ENCODE measurements around the gene DCLK1. TPM values are rescaled to one million over a fixed set of nuclear protein-coding genes. Genes with fewer than 3 reads are reported as not detected.

Gene DCLK1
- total RNA-seq, 2 donors from 2014 or later = 2.6 to 8.6 TPM

DNA sequence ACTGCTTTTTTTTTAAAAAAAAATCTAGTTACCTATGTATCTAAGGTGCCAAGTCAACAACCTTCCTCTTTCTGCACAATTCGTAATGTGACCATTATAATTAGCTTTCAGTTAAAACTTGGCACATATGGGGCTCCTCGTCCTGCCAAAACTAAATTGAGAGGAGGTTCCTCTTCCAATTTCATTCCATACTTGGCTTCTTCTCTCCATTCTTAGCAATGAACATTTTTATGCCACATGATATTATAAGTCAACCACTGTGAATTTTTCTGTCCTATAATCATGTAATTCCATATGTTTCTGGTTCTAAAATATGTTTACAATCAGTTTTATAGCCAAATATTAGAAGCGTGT is 177.0 kb downstream of the DCLK1 start:
- no peak for DNase-seq
- TF ChIP-seq POLR2A (IDR thresholded peaks at IDR 0.05) = no peak
- TF ChIP-seq, protein P1, sequence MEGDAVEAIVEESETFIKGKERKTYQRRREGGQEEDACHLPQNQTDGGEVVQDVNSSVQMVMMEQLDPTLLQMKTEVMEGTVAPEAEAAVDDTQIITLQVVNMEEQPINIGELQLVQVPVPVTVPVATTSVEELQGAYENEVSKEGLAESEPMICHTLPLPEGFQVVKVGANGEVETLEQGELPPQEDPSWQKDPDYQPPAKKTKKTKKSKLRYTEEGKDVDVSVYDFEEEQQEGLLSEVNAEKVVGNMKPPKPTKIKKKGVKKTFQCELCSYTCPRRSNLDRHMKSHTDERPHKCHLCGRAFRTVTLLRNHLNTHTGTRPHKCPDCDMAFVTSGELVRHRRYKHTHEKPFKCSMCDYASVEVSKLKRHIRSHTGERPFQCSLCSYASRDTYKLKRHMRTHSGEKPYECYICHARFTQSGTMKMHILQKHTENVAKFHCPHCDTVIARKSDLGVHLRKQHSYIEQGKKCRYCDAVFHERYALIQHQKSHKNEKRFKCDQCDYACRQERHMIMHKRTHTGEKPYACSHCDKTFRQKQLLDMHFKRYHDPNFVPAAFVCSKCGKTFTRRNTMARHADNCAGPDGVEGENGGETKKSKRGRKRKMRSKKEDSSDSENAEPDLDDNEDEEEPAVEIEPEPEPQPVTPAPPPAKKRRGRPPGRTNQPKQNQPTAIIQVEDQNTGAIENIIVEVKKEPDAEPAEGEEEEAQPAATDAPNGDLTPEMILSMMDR (IDR thresholded peaks at IDR 0.05) = no peak

DNA sequence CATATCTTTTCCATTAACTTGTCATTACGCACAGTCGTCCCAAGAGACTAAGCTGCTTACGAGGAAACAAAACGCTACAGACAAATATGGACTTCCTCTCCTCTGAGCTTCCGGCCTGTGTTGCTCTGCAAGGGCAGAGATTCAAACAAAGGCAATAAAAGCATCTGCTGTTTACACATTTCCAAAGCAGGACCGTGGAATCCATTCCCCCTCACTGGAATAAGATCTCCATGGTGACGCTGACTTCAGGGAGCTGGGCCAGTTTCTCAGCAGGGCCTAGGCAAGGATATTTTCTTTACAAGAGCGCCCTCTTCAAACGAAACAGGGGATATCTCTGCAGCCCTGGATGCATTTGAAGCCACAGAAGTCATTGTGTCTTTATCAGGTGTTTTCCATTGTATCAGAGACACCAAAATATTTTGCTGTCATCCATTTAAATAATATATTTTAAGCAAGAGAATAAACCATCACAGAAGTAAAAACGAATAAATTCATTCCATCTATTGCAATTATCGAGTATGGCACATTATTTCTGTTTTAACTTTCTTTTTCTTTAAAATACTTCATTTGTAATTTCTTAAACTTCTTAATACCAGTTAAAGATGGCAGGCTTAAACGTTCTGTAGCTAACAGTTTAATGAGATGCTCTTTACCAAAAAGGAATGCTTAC is 177.5 kb downstream of the DCLK1 start:
- H3K36me3 ChIP-seq (replicated peaks in 1 of 2; ENCODE audit: insufficient read depth in 1 of 2, low read depth in 2 of 2) = no peaks in the 10 kb centered on the region
- DNase-seq = peak; percentile 37 to 72 (median 56)
- no peak overlapping the region for H3K4me3 ChIP-seq
- peak; percentile 75 for ATAC-seq
- H3K27me3 ChIP-seq = no peaks in the 10 kb centered on the region
- TF ChIP-seq, protein P1 (IDR thresholded peaks at IDR 0.05) = peak in 3 of 7 experiments; percentile 11 to 27 (median 17)
- no peak for TF ChIP-seq POLR2A (IDR thresholded peaks at IDR 0.05)
- no peak overlapping the region for H3K27ac ChIP-seq
- intact Hi-C loops (cut with DNase I) = no loop called here
- no peaks in the 10 kb centered on the region for H3K4me1 ChIP-seq
- H3K9me3 ChIP-seq = no peaks in the 10 kb centered on the region
- WGBS, 2 donors = 8 to 9% methylated on average over 12 of the region's 12 CpGs

More for the DNA sequence above, 177.0 kb downstream of the DCLK1 start:
- H3K9me3 ChIP-seq = no peaks in the 10 kb centered on the region
- H3K36me3 ChIP-seq (replicated peaks in 1 of 2; ENCODE audit: insufficient read depth in 1 of 2, low read depth in 2 of 2) = no peaks in the 10 kb centered on the region
- ATAC-seq = no peak
- 36 to 38% methylated on average over 3 of the region's 3 CpGs for WGBS, 2 donors
- no peak overlapping the region for H3K4me3 ChIP-seq
- no peak overlapping the region for H3K27ac ChIP-seq
- intact Hi-C loops (cut with DNase I) = no loop called here
- H3K27me3 ChIP-seq = no peaks in the 10 kb centered on the region
- no peaks in the 10 kb centered on the region for H3K4me1 ChIP-seq

DNA sequence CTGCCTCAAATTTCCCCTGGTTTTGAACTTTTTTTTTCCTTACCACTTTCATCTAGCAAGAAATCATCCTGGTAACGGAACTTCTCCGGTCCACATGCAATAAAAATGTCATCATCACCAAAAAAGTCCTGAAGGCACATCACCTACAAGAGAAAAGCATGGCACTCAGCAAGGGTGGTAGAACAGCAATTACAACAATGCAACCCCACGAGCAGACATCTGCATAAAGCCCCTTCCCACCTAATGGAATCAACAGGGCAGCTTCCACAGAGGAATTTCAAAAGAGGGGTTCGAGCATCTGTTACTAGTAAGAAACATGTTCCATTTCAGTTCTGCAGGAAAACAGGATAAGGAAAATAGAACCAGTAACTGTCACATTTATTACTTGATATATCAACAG is 183.9 kb downstream of the DCLK1 start:
- DNase-seq (no peak), ATAC-seq (no peak)
- Histone ChIP-seq H3K4me3 (no peak overlapping the region), H3K27me3 (no peaks in the 10 kb centered on the region), H3K36me3 (replicated peaks in 1 of 2; ENCODE audit: insufficient read depth in 1 of 2, low read depth in 2 of 2) (no peaks in the 10 kb centered on the region), H3K27ac (no peak overlapping the region), H3K9me3 (no peaks in the 10 kb centered on the region), H3K4me1 (no peaks in the 10 kb centered on the region)
- intact Hi-C loops (cut with DNase I) = no loop called here
- no peak for TF ChIP-seq POLR2A (IDR thresholded peaks at IDR 0.05)
- TF ChIP-seq, protein P1 (IDR thresholded peaks at IDR 0.05) = no peak
- 27 to 40% methylated on average over 4 of the region's 4 CpGs for WGBS, 2 donors

DNA sequence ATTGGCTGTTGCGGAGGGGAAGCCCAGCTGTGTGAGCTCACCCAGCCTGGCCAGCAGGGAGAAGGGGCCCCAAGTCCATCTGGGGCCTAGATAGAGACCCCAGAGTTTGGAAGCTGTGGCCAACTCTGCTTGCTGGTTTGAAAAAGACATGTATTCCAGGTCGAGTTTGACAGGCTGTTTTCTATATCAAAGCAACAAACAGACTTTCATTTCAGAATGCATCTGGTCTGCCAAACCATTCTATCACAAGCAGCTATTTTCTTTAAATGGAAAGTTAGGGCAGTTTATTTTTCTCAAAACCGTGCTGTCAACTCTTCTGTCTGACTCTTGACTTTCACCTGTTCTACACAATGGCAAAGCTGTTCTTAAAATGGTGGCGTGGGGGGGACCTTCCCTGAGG is 185.8 kb downstream of the DCLK1 start:
- DNase-seq (no peak), ATAC-seq (no peak)
- no peaks in the 10 kb centered on the region for H3K9me3 ChIP-seq
- H3K4me1 ChIP-seq = no peaks in the 10 kb centered on the region
- no peak for TF ChIP-seq POLR2A (IDR thresholded peaks at IDR 0.05)
- TF ChIP-seq, protein P1 (IDR thresholded peaks at IDR 0.05) = no peak
- H3K4me3 ChIP-seq = no peak overlapping the region
- intact Hi-C loops (cut with DNase I) = no loop called here
- H3K36me3 ChIP-seq (replicated peaks in 1 of 2; ENCODE audit: insufficient read depth in 1 of 2, low read depth in 2 of 2) = no peaks in the 10 kb centered on the region
- H3K27ac ChIP-seq = no peak overlapping the region
- WGBS, 2 donors = 60 to 61% methylated on average over 4 of the region's 4 CpGs
- no peaks in the 10 kb centered on the region for H3K27me3 ChIP-seq

DNA sequence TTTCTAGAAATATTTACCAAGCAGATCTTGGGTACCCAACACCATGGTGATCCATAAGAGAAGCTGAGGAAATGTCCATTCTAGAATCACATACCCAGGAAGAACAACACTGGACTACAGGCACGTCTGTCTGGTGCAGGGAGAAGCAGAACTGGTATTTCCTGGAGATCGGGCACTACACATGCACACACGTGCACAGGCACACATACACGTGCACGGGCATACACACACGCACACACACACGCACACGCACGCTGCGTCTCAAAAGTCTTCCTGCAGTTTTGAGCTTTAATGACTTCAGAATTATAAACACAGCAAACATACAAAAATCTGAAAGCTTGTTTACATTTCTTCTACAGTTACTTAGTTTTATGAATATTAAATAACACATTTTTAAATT is 189.8 kb downstream of the DCLK1 start:
- H3K27ac ChIP-seq = no peak overlapping the region
- DNase-seq (no peak), ATAC-seq (no peak)
- H3K36me3 ChIP-seq (replicated peaks in 1 of 2; ENCODE audit: insufficient read depth in 1 of 2, low read depth in 2 of 2) = no peaks in the 10 kb centered on the region
- H3K4me1 ChIP-seq = no peaks in the 10 kb centered on the region
- H3K9me3 ChIP-seq = no peaks in the 10 kb centered on the region
- intact Hi-C loops (cut with DNase I) = no loop called here
- no peak overlapping the region for H3K4me3 ChIP-seq
- no peaks in the 10 kb centered on the region for H3K27me3 ChIP-seq
- 71 to 72% methylated on average over 10 of the region's 10 CpGs for WGBS, 2 donors
- TF ChIP-seq, protein P1 (IDR thresholded peaks at IDR 0.05) = no peak
- no peak for TF ChIP-seq POLR2A (IDR thresholded peaks at IDR 0.05)

Data from body of pancreas (tissue), 4 donors.